ENCODE measurements around the gene POLK. TPM values are rescaled to one million over a fixed set of nuclear protein-coding genes. Genes with fewer than 3 reads are reported as not detected.

The POLK gene
- total and polyA plus RNA-seq, 4 donors = 6.6 to 68.6 (median 18.5) TPM

- Histone ChIP-seq H3K9ac (ENCODE audit: insufficient read depth in 1 of 2, low read length in 2 of 2) (no peak overlapping the region), H3K9me3 (ENCODE audit: control insufficient read depth in 4 of 4, insufficient read depth in 3 of 4, low read length in 3 of 4) (peaks cover 5 to 16% (median 9%) of the 10 kb centered on the region in 4 donors), H3K36me3 (ENCODE audit: control insufficient read depth in 4 of 4, insufficient read depth in 4 of 4, low read length in 4 of 4) (peaks cover 0 to 7% (median under 1%) of the 10 kb centered on the region in 4 donors), H3K4me1 (ENCODE audit: control insufficient read depth in 5 of 5, insufficient read depth in 5 of 5, low read length in 5 of 5) (peaks cover 3 to 16% (median 9%) of the 10 kb centered on the region in 5 donors), H3K27me3 (ENCODE audit: control insufficient read depth in 3 of 3, insufficient read depth in 3 of 3, low read length in 2 of 3) (no peaks in the 10 kb centered on the region), H3K27ac (ENCODE audit: low read depth in 1 of 2, low read length in 1 of 2) (no peak overlapping the region), H3K4me3 (no peak overlapping the region)
- no peak for DNase-seq
- ATAC-seq (ENCODE audit: insufficient read depth, low FRiP score) = no peak
- WGBS, 2 donors = 75 to 81% methylated on average over 6 of the region's 6 CpGs
- TF ChIP-seq CTCF (IDR thresholded peaks at IDR 0.05; ENCODE audit: control extremely low read depth, extremely low read depth) = no peak
Measured at GRCh38 chr5:75466006-75466716, 45.5 kb upstream of the POLK start.

GRCh38 chr5:75468593-75468992 lies 43.1 kb upstream of the POLK start:
- no peak for ATAC-seq (ENCODE audit: insufficient read depth, low FRiP score)
- H3K4me3 ChIP-seq = no peak overlapping the region
- DNase-seq = no peak
- 95 to 97% methylated on average over 2 of the region's 2 CpGs for WGBS, 2 donors
- peaks cover 0 to 14% (median 7%) of the 10 kb centered on the region in 5 donors for H3K4me1 ChIP-seq (ENCODE audit: control insufficient read depth in 5 of 5, insufficient read depth in 5 of 5, low read length in 5 of 5)
- no peak overlapping the region for H3K27ac ChIP-seq (ENCODE audit: low read depth in 1 of 2, low read length in 1 of 2)
- no peaks in the 10 kb centered on the region for H3K27me3 ChIP-seq (ENCODE audit: control insufficient read depth in 3 of 3, insufficient read depth in 3 of 3, low read length in 2 of 3)
- TF ChIP-seq CTCF (IDR thresholded peaks at IDR 0.05; ENCODE audit: control extremely low read depth, extremely low read depth) = no peak
- H3K9ac ChIP-seq (ENCODE audit: insufficient read depth in 1 of 2, low read length in 2 of 2) = no peak overlapping the region
- peaks cover 5 to 16% (median 9%) of the 10 kb centered on the region in 4 donors for H3K9me3 ChIP-seq (ENCODE audit: control insufficient read depth in 4 of 4, insufficient read depth in 3 of 4, low read length in 3 of 4)
- H3K36me3 ChIP-seq (ENCODE audit: control insufficient read depth in 4 of 4, insufficient read depth in 4 of 4, low read length in 4 of 4) = peaks cover 0 to 7% (median under 1%) of the 10 kb centered on the region in 4 donors

- H3K27ac ChIP-seq (ENCODE audit: low read depth in 1 of 2, low read length in 1 of 2) = no peak overlapping the region
- no peak for TF ChIP-seq CTCF (IDR thresholded peaks at IDR 0.05; ENCODE audit: control extremely low read depth, extremely low read depth)
- peaks cover 5 to 16% (median 9%) of the 10 kb centered on the region in 4 donors for H3K9me3 ChIP-seq (ENCODE audit: control insufficient read depth in 4 of 4, insufficient read depth in 3 of 4, low read length in 3 of 4)
- no peak overlapping the region for H3K4me3 ChIP-seq
- H3K27me3 ChIP-seq (ENCODE audit: control insufficient read depth in 3 of 3, insufficient read depth in 3 of 3, low read length in 2 of 3) = no peaks in the 10 kb centered on the region
- WGBS, 2 donors = 97 to 100% methylated on average over 1 of the region's 1 CpG
- peaks cover 0 to 7% (median under 1%) of the 10 kb centered on the region in 4 donors for H3K36me3 ChIP-seq (ENCODE audit: control insufficient read depth in 4 of 4, insufficient read depth in 4 of 4, low read length in 4 of 4)
- DNase-seq (no peak), ATAC-seq (ENCODE audit: insufficient read depth, low FRiP score) (no peak)
- H3K9ac ChIP-seq (ENCODE audit: insufficient read depth in 1 of 2, low read length in 2 of 2) = no peak overlapping the region
- H3K4me1 ChIP-seq (ENCODE audit: control insufficient read depth in 5 of 5, insufficient read depth in 5 of 5, low read length in 5 of 5) = peaks cover 0 to 12% (median 7%) of the 10 kb centered on the region in 5 donors
Measured at GRCh38 chr5:75469017-75469416, 42.7 kb upstream of the POLK start.

All from lung (tissue), 12 donors.